Heart left ventricle (tissue), 13 donors: ENCODE measurements around the gene ZNF107.

Source experiments
- POLR2A ChIP-seq, 2 donors: fragments of 450-650 bp; IDR thresholded peaks; one replicate each; pipeline ENCODE4 v1.6.1; 2017; ENCODE audit warnings: antibody characterized with exemption in 2 of 2, mild to moderate bottlenecking in 2 of 2, moderate library complexity in 2 of 2
- TF ChIP-seq, protein P1 (sequence below), 12 donors: fragments of 200-600 bp; sonication (generic) in 4 of 12; IDR thresholded peaks; one replicate each; pipeline versions ENCODE4 v1.5.0 to v1.8.0; 2018 to 2022; ENCODE audit warnings: antibody characterized with exemption in 12 of 12, mild to moderate bottlenecking in 5 of 12
- donor health status: ischemic (EF 13 %, LVEDD 7.1; RV severe dilation, severe dysfunction).
- donor health status: DM: no; HTN: yes; CAD: no.
- donor health status: DM: no; HTN: no; CAD: no.
- donor health status: ischemic (EF 25% LVEDD 6.9; RV normal size, moderate dysfunction).
- donor health status: ischemic (EF 25% LVEDD 5.7; RV mildly dilated, moderate dysfunction).
- donor health status: ischemic (EF 35%, LVEDD 5.7; RV mildly dilated, moderate dysfunction).
- donor health status: nonischemic (EF 11% LVEDD 7.7; RV severe dilation, severe dysfunction).
- donor health status: DM: yes; HTN: yes; CAD: no.
- donor health status: PGD.
- donor health status: ischemic (EF 29% LVEDD 5.4; RV normal size, mild dysfunction).
- donor health status: nonischemic (EF 23%, LVEDD 6.1; RV moderate dilation, normal function).

DNA sequence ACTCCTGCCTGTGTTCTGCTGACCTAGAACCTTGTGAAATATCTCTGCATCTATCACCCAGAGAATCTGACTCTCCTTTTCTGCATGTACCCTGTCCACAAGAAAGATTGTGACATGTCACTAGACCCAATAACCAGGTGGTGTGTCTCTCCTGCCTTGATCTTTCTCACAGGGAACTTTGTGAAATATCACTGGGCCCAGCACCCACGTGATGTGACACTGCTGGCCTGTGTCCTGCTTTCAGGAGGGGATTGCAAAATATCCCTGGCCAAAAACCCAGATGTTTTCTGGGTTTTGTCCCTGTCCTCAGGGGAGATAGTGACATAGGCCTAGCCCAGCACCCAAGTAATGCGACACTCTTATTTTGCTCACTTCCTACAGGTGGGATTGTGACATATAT lies 10.1 kb upstream of the ZNF107 start:
- TF ChIP-seq, protein P1, sequence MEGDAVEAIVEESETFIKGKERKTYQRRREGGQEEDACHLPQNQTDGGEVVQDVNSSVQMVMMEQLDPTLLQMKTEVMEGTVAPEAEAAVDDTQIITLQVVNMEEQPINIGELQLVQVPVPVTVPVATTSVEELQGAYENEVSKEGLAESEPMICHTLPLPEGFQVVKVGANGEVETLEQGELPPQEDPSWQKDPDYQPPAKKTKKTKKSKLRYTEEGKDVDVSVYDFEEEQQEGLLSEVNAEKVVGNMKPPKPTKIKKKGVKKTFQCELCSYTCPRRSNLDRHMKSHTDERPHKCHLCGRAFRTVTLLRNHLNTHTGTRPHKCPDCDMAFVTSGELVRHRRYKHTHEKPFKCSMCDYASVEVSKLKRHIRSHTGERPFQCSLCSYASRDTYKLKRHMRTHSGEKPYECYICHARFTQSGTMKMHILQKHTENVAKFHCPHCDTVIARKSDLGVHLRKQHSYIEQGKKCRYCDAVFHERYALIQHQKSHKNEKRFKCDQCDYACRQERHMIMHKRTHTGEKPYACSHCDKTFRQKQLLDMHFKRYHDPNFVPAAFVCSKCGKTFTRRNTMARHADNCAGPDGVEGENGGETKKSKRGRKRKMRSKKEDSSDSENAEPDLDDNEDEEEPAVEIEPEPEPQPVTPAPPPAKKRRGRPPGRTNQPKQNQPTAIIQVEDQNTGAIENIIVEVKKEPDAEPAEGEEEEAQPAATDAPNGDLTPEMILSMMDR (IDR thresholded peaks at IDR 0.05) = no peak
- no peak for TF ChIP-seq POLR2A (IDR thresholded peaks at IDR 0.05)
